ENCODE measurements around the gene FAM237B.

GRCh38 chr7:90267263-90267858, 53.7 kb downstream of the FAM237B start:
- TF ChIP-seq EZH2 (IDR thresholded peaks at IDR 0.05; ENCODE audit: low read length, missing control alignments) = no peak
- TF ChIP-seq CTCF (conservative IDR thresholded peaks at IDR 0.05 in 1 of 2, IDR thresholded peaks at IDR 0.05 in 1 of 2; ENCODE audit: low read depth in 1 of 2, low read length in 2 of 2) = no peak
